Endothelial cell of umbilical vein (primary cell): ENCODE data around the gene CACNG5. TPM values are rescaled to one million over a fixed set of nuclear protein-coding genes. Genes with fewer than 3 reads are reported as not detected.

Experiments used
- BruUV-seq: library from RNA; stranded (reverse); fragments of 400-500 nt; replicated peaks from 2 replicates; lab custom pipeline; 2021; lab: Mats Ljungman, UMichigan
- CTCF ChIA-PET: fragments of 300-600, 350-600 bp; sonication (Branson Sonifier 250); formaldehyde crosslinking; loops from one replicate; lab custom pipeline; 2021; ENCODE audit warnings: antibody characterized with exemption, inconsistent platforms; lab: Charles Lee
- POLR2A ChIA-PET: fragments of 300-600, 350-600 bp; sonication (Branson Sonifier 250); formaldehyde crosslinking; loops from one replicate; lab custom pipeline; 2021; ENCODE audit warnings: antibody characterized with exemption, inconsistent platforms; lab: Charles Lee
- DNase-seq: peaks from one replicate; pipeline ENCODE4 v3.0.0-alpha.2; 2011; ENCODE audit warnings: low read depth, low spot score
- FAIRE-seq: peaks from 2 replicates; lab custom pipeline; 2011; peaks lifted over from hg19 to GRCh38; lab: Jason Lieb, UNC
- H2AFZ ChIP-seq: 2 replicates; pipeline ENCODE4 v1.6.0; 2012; ENCODE audit warnings: low read depth, low read length, control low read depth, inconsistent platforms
- H3K27ac ChIP-seq: 2 replicates; pipeline ENCODE4 v1.5.1; 2011; ENCODE audit warnings: low read depth, mild to moderate bottlenecking, control low read depth, low read length, moderate library complexity; ENCODE audit not compliant: insufficient read depth
- H3K27me3 ChIP-seq, 2 experiments: 2 replicates each; pipeline versions ENCODE4 v1.6.0 to v1.6.1; 2011; ENCODE audit warnings: low read length in 2 of 2, mixed read lengths in 1 of 2; ENCODE audit not compliant: control insufficient read depth in 2 of 2, insufficient read depth in 2 of 2
- H3K36me3 ChIP-seq, 2 experiments: 2 replicates in 1 of 2; 3 replicates in 1 of 2; pipeline ENCODE4 v1.5.1; 2011; ENCODE audit warnings: low read length in 2 of 2, mild to moderate bottlenecking in 1 of 2, moderate library complexity in 1 of 2; ENCODE audit not compliant: control insufficient read depth in 2 of 2, insufficient read depth in 2 of 2; ENCODE audit errors: extremely low read depth in 1 of 2
- H3K4me1 ChIP-seq: 3 replicates; pipeline ENCODE4 v1.5.1; 2011; ENCODE audit warnings: mild to moderate bottlenecking, low read length; ENCODE audit not compliant: control insufficient read depth, insufficient read depth; ENCODE audit errors: extremely low read depth
- H3K4me2 ChIP-seq: 2 replicates; pipeline ENCODE4 v1.6.1; 2011; ENCODE audit warnings: low read length, control low read depth, mixed read lengths; ENCODE audit not compliant: insufficient read depth
- H3K4me3 ChIP-seq, 3 experiments: fragments of 200-600 bp in 1 of 3; sonication (generic), shearing (Covaris generic) in 1 of 3; replicated peaks in 1 of 3; 2 replicates each; pipeline ENCODE4 v1.5.1; 2011 to 2016; ENCODE audit warnings: control low read depth in 3 of 3, low read length in 3 of 3, mild to moderate bottlenecking in 2 of 3, inconsistent platforms in 1 of 3, low read depth in 1 of 3, moderate library complexity in 1 of 3; ENCODE audit not compliant: insufficient read depth in 1 of 3
- H3K79me2 ChIP-seq: 2 replicates; pipeline ENCODE4 v1.6.0; 2012; ENCODE audit warnings: low read length, inconsistent platforms; ENCODE audit not compliant: control insufficient read depth, insufficient read depth
- H3K9ac ChIP-seq: replicated peaks from 2 replicates; pipeline ENCODE3; 2011; ENCODE audit warnings: low read length, control low read depth; ENCODE audit not compliant: insufficient read depth; ENCODE audit errors: extremely low read depth
- H3K9me1 ChIP-seq: replicated peaks from 3 replicates; pipeline ENCODE4 v1.6.0; 2011; ENCODE audit warnings: mild to moderate bottlenecking, low read length; ENCODE audit not compliant: control insufficient read depth, insufficient read depth; ENCODE audit errors: extremely low read depth
- H3K9me3 ChIP-seq: replicated peaks from 2 replicates; pipeline ENCODE4 v1.5.1; 2012; ENCODE audit warnings: low read length, inconsistent platforms; ENCODE audit not compliant: control insufficient read depth, insufficient read depth
- H4K20me1 ChIP-seq: replicated peaks from 2 replicates; pipeline ENCODE3; 2011; ENCODE audit warnings: mild to moderate bottlenecking, low read length; ENCODE audit not compliant: control insufficient read depth, insufficient read depth; ENCODE audit errors: extremely low read depth
- EZH2 ChIP-seq: IDR thresholded peaks from 2 replicates; pipeline ENCODE4 v1.6.1; 2012; ENCODE audit warnings: borderline replicate concordance, low read depth, mild to moderate bottlenecking, moderate library complexity, low read length, inconsistent platforms; ENCODE audit not compliant: severe bottlenecking
- FOS ChIP-seq: IDR thresholded peaks from 2 replicates; pipeline ENCODE4 v1.6.1; 2011; ENCODE audit warnings: mild to moderate bottlenecking, low read length, moderate library complexity, borderline replicate concordance; ENCODE audit not compliant: insufficient read depth
- GATA2 ChIP-seq: IDR thresholded peaks from 2 replicates; pipeline ENCODE4 v1.7.0; 2011; ENCODE audit warnings: low read depth, mild to moderate bottlenecking, moderate library complexity, mixed read lengths, low read length; ENCODE audit not compliant: insufficient read length, insufficient read depth
- JUN ChIP-seq: IDR thresholded peaks from 2 replicates; pipeline ENCODE4 v1.6.1; 2011; ENCODE audit warnings: borderline replicate concordance, low read depth; ENCODE audit not compliant: insufficient read length, insufficient read depth
- MAX ChIP-seq: IDR thresholded peaks from 2 replicates; pipeline ENCODE4 v1.6.1; 2011; ENCODE audit not compliant: insufficient read depth, insufficient read length
- MYC ChIP-seq: IDR thresholded peaks from one replicate; pipeline ENCODE4 v1.6.1; 2011; ENCODE audit warnings: mild to moderate bottlenecking, low read depth, low read length
- POLR2A ChIP-seq: IDR thresholded peaks from 2 replicates; pipeline ENCODE4 v1.6.1; 2012; ENCODE audit warnings: low read depth, mild to moderate bottlenecking, control low read depth, low read length
- POLR2AphosphoS5 ChIP-seq: IDR thresholded peaks from 2 replicates; pipeline ENCODE4 v1.6.1; 2012; ENCODE audit warnings: low read depth, mild to moderate bottlenecking, control low read depth, low read length, moderate library complexity; ENCODE audit not compliant: insufficient read depth
- dilution Hi-C: fragments of 300-500 bp; cut with MboI; formaldehyde crosslinking; loops from one replicate; pipeline ENCODE4 v1.15.0; 2019; ENCODE audit warnings: low sequenced_read_pairs; ENCODE audit not compliant: extremely low pct_ligation_motif_present
- intact Hi-C: fragments of 100-400 bp; cut with micrococcal nuclease; formaldehyde crosslinking; loops from one replicate; pipeline ENCODE4 v1.10.0; 2022
- polyA plus RNA-seq, 4 experiments: library from polyadenylated mRNA; depleted of rRNA in 3 of 4; stranded (reverse) in 3 of 4; unstranded in 1 of 4; fragments of >200 nt; gene quantifications; 2 replicates each; pipeline versions ENCODE4 v1.2.1 to v1.2.3, GENCODE V29; 2011 to 2012; ENCODE audit warnings: missing spikeins in 1 of 4
- total RNA-seq: library from RNA; stranded (reverse); gene quantifications from 2 replicates; pipeline ENCODE4 v1.2.3, GENCODE V29; 2021
- TF ChIP-seq, protein P1 (sequence below), 2 donors: IDR thresholded peaks; 1 replicate in 1 of 2; 2 replicates in 1 of 2; pipeline ENCODE4 v1.5.1; 2011; ENCODE audit warnings: low read length in 2 of 2, mild to moderate bottlenecking in 2 of 2, moderate library complexity in 2 of 2, control low read depth in 1 of 2, inconsistent platforms in 1 of 2, low read depth in 1 of 2; ENCODE audit not compliant: insufficient read depth in 1 of 2; ENCODE audit errors: extremely low read depth in 1 of 2

The CACNG5 gene
- total and polyA plus RNA-seq, 2 donors (not counting 3 experiments of a cell fraction or from before 2014, with no cell fraction given) = not detected

DNA sequence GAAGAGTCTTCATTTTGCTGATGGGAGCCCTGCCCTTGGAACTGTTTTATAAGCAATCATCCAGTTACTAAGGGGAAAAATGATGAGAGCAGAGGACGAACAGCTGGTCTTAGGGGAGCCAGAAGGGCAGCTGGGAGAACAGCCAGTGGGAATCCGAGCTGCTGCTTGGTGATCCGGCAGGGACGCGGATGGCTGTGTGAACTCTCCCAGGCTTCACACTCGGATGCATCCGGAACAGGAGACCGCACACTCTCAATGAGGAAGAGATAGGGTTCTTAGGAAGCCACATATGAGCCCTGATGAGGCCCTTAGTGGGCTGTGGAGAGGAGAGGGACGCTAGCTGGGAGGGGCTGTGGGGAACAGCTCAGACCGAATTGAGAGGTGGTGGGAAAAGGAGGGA, 5.0 kb upstream of the CACNG5 start:
- no peak for FAIRE-seq
- intact Hi-C loops = no loop called here
- DNase-seq = no peak
- no TSS peak for BruUV-seq
- peaks cover 7 to 13% of the 10 kb centered on the region in 2 experiments for H3K27me3 ChIP-seq
- no peaks in the 10 kb centered on the region for H3K79me2 ChIP-seq
- no peak overlapping the region for H2AFZ ChIP-seq
- H4K20me1 ChIP-seq = no peaks in the 10 kb centered on the region
- no peak overlapping the region for H3K9ac ChIP-seq
- TF ChIP-seq POLR2AphosphoS5 (no peak), EZH2 (no peak), GATA2 (no peak), JUN (no peak), FOS (no peak), MYC (no peak), MAX (no peak), POLR2A (no peak)
- TF ChIP-seq, protein P1, sequence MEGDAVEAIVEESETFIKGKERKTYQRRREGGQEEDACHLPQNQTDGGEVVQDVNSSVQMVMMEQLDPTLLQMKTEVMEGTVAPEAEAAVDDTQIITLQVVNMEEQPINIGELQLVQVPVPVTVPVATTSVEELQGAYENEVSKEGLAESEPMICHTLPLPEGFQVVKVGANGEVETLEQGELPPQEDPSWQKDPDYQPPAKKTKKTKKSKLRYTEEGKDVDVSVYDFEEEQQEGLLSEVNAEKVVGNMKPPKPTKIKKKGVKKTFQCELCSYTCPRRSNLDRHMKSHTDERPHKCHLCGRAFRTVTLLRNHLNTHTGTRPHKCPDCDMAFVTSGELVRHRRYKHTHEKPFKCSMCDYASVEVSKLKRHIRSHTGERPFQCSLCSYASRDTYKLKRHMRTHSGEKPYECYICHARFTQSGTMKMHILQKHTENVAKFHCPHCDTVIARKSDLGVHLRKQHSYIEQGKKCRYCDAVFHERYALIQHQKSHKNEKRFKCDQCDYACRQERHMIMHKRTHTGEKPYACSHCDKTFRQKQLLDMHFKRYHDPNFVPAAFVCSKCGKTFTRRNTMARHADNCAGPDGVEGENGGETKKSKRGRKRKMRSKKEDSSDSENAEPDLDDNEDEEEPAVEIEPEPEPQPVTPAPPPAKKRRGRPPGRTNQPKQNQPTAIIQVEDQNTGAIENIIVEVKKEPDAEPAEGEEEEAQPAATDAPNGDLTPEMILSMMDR (IDR thresholded peaks at IDR 0.05; ENCODE audit: extremely low read depth in 1 of 2, insufficient read depth in 1 of 2, low read depth in 1 of 2, low read length in 2 of 2) = no peak
- ChIA-PET CTCF (interaction anchor here (0.6 to 1.2 kb wide), 3 partner anchors 11 to 30 kb away, joined by 3 to 5 read pairs (median 5); no protein-coding TSS in a partner anchor), POLR2A (no interaction called here)
- no peak overlapping the region for H3K4me3 ChIP-seq
- no peaks in the 10 kb centered on the region for H3K4me1 ChIP-seq
- dilution Hi-C loops = no loop called here
- no peaks in the 10 kb centered on the region for H3K9me1 ChIP-seq
- no peak overlapping the region for H3K27ac ChIP-seq
- H3K4me2 ChIP-seq = no peak overlapping the region
- no peaks in the 10 kb centered on the region for H3K9me3 ChIP-seq
- H3K36me3 ChIP-seq = no peaks in the 10 kb centered on the region
